ENCODE results near the gene PCSK6. TPM values are rescaled to one million over a fixed set of nuclear protein-coding genes. Genes with fewer than 3 reads are reported as not detected.

The PCSK6 gene
- polyA plus RNA-seq, 1 donor from 2014 or later, result 1.1 TPM

GRCh38 chr15:101316529-101316928 lies 173.0 kb downstream of the PCSK6 start:
- Histone ChIP-seq H3F3A (ENCODE audit: insufficient read depth, low read length, poor library complexity, severe bottlenecking) (no peaks in the 10 kb centered on the region), H3K27ac (ENCODE audit: low read length) (no peak overlapping the region), H3K4me3 (ENCODE audit: low read length) (no peak overlapping the region), H4K20me1 (ENCODE audit: insufficient read depth) (no peaks in the 10 kb centered on the region), H3K9me2 (ENCODE audit: insufficient read depth, low read length) (no peaks in the 10 kb centered on the region), H2AFZ (ENCODE audit: low read depth, low read length) (no peak overlapping the region), H3K79me2 (replicated peaks; ENCODE audit: insufficient read depth, low read length) (no peaks in the 10 kb centered on the region), H3K27me3 (ENCODE audit: insufficient read depth, low read depth, low read length) (no peaks in the 10 kb centered on the region), H3K9me3 (ENCODE audit: low read length) (no peaks in the 10 kb centered on the region), H3K4me2 (ENCODE audit: low read length) (no peak overlapping the region), H3K9ac (ENCODE audit: low read length) (no peak overlapping the region), H3K36me3 (ENCODE audit: insufficient read depth, low read length) (no peaks in the 10 kb centered on the region)
- TF ChIP-seq SMC3 (conservative IDR thresholded peaks at IDR 0.05; ENCODE audit: poor library complexity), result no peak
- no peak for TF ChIP-seq EZH2 (IDR thresholded peaks at IDR 0.05; ENCODE audit: borderline replicate concordance, insufficient read depth, low read length, poor library complexity, severe bottlenecking)
- no peak for TF ChIP-seq REST (IDR thresholded peaks at IDR 0.05; ENCODE audit: borderline replicate concordance)
- no peak for TF ChIP-seq CTCF (IDR thresholded peaks at IDR 0.05; ENCODE audit: poor library complexity, severe bottlenecking)
- no peak for TF ChIP-seq RAD21 (conservative IDR thresholded peaks at IDR 0.05)
- no peak for TF ChIP-seq POLR2AphosphoS5 (IDR thresholded peaks at IDR 0.05)
- TF ChIP-seq MXI1 (conservative IDR thresholded peaks at IDR 0.05; ENCODE audit: poor library complexity, severe bottlenecking), result no peak

- Histone ChIP-seq H2AFZ (ENCODE audit: low read depth, low read length) (no peak overlapping the region), H3K9ac (ENCODE audit: low read length) (no peak overlapping the region), H3K27ac (ENCODE audit: low read length) (no peak overlapping the region), H3K79me2 (replicated peaks; ENCODE audit: insufficient read depth, low read length) (no peaks in the 10 kb centered on the region), H3K36me3 (ENCODE audit: insufficient read depth, low read length) (no peaks in the 10 kb centered on the region), H3K4me3 (ENCODE audit: low read length) (no peak overlapping the region), H3F3A (ENCODE audit: insufficient read depth, low read length, poor library complexity, severe bottlenecking) (no peaks in the 10 kb centered on the region), H3K9me3 (ENCODE audit: low read length) (no peaks in the 10 kb centered on the region), H4K20me1 (ENCODE audit: insufficient read depth) (no peaks in the 10 kb centered on the region), H3K27me3 (ENCODE audit: insufficient read depth, low read depth, low read length) (no peaks in the 10 kb centered on the region), H3K4me2 (ENCODE audit: low read length) (no peak overlapping the region), H3K9me2 (ENCODE audit: insufficient read depth, low read length) (no peaks in the 10 kb centered on the region)
- TF ChIP-seq CTCF (IDR thresholded peaks at IDR 0.05; ENCODE audit: poor library complexity, severe bottlenecking) (no peak), MXI1 (conservative IDR thresholded peaks at IDR 0.05; ENCODE audit: poor library complexity, severe bottlenecking) (no peak), POLR2AphosphoS5 (IDR thresholded peaks at IDR 0.05) (no peak), SMC3 (conservative IDR thresholded peaks at IDR 0.05; ENCODE audit: poor library complexity) (no peak)
Measured at GRCh38 chr15:101315736-101316135, 173.8 kb downstream of the PCSK6 start.

Measured in neural cell (in vitro differentiated cells).